Activated naive CD4-positive, alpha-beta T cell treated with anti-CD3 and anti-CD28 coated beads for 36 hours (primary cell): Measurements from ENCODE around the gene NIT1. TPM values are rescaled to one million over a fixed set of nuclear protein-coding genes. Genes with fewer than 3 reads are reported as not detected.

Experiments
- CTCF ChIA-PET: fragments of 350-600 bp; sonication (Branson Sonifier 250); formaldehyde crosslinking; loops from one replicate; lab custom pipeline; 2021; ENCODE audit warnings: antibody characterized with exemption; lab: Charles Lee
- DNase-seq: peaks from one replicate; pipeline ENCODE4 v3.0.0-alpha.2; 2020
- H3K27ac Mint-ChIP-seq: one replicate; pipeline ENCODE4 v1.8.0; 2021; ENCODE audit warnings: mild to moderate bottlenecking, mixed read lengths
- H3K27me3 Mint-ChIP-seq: one replicate; pipeline ENCODE4 v1.8.0; 2021; ENCODE audit warnings: low read depth, mixed read lengths
- H3K36me3 Mint-ChIP-seq: one replicate; pipeline ENCODE4 v1.8.0; 2021; ENCODE audit warnings: low read depth, mixed read lengths
- H3K4me1 Mint-ChIP-seq: one replicate; pipeline ENCODE4 v1.8.0; 2021; ENCODE audit warnings: low read depth, mixed read lengths
- H3K4me3 Mint-ChIP-seq: one replicate; pipeline ENCODE4 v1.8.0; 2021; ENCODE audit warnings: mild to moderate bottlenecking, moderate library complexity, mixed read lengths
- H3K9me3 Mint-ChIP-seq: one replicate; pipeline ENCODE4 v1.8.0; 2021; ENCODE audit warnings: mixed read lengths
- intact Hi-C: fragments of 100-400 bp; cut with micrococcal nuclease; formaldehyde crosslinking; loops from one replicate; pipeline ENCODE4 v1.15.1; 2023
- total RNA-seq, 2 experiments: library from RNA; stranded (reverse); gene quantifications; one replicate each; pipeline ENCODE4 v1.2.3, GENCODE V29; 2021

Gene NIT1
- total RNA-seq, result 10 to 100 TPM; 59.1 to 63.1 TPM

DNA sequence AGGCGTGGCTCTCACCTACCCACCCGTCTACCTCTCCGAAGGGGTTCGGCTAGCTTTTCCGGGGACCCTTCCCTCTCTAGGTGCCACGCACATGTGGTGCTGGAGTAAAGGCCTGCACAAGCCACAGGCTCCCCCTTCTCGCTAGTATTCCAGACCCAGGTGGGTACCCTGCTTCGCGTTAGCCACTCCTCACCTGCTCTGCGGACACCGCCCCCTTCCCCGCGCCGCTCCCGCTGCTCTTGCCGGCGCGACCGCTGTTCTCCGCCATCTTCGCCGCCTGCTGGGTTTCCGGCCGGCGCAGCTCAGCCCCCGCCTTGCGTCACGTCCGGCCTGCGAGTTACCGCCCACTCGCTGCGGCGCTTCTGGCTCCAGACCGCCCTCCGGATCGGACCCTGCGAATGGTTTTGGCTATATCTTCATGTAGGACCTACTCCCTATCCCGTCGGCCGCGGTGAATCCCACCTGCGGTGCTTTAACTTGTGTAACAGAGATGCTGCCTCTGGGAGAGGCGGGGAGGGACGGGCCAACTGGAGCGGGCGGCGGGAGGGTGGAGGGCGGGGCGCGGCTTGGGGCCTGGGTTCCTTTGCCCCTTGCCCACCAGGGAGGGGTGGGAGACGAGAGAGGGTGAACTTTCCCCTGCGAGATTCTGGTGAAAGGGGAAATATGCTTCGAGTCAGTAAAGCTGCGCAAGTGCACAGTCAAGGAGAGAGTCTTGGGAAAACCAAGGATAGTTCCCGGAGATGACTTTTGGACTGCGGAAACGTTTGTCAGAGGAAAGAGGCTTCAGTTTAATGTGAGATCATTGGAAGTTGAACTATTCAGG lies at the start of gene NIT1, which contains the start of gene PFDN2:
Gene NIT1 (plus strand): TSS at position 347 of the 823 bp plus-strand sequence. CDS start 72 bp downstream, at position 419.
Gene PFDN2 (minus strand): TSS at position 279 of the 823 bp plus-strand sequence. CDS start 11 bp downstream, at position 268.
- H3K4me1 Mint-ChIP-seq, result peaks cover 77% of the 10 kb centered on the region

GRCh38 chr1:161068306-161069234 lies 49.3 kb upstream of the NIT1 start:
- peaks cover 1% of the 10 kb centered on the region for H3K9me3 Mint-ChIP-seq
- no peaks in the 10 kb centered on the region for H3K27me3 Mint-ChIP-seq
- peak overlapping the region; percentile 97 for H3K27ac Mint-ChIP-seq
- peak; percentile 94 for DNase-seq
- peaks cover 22% of the 10 kb centered on the region for H3K36me3 Mint-ChIP-seq
- intact Hi-C loops, result loop anchor here (1.0 to 5.0 kb wide), 8 partner anchors 23 to 319 kb away; partner anchors contain the start of genes DEDD, F11R, USF1 and USP21
- CTCF ChIA-PET, result interaction anchor here (0.5 to 8.9 kb wide), 8 partner anchors 9 to 271 kb away, joined by 3 to 221 read pairs (median 5); partner anchors contain the start of gene KLHDC9
- peak overlapping the region; percentile 95 for H3K4me3 Mint-ChIP-seq
- H3K4me1 Mint-ChIP-seq, result peaks cover 58% of the 10 kb centered on the region

More for the DNA sequence above, at the start of gene NIT1, which contains the start of gene PFDN2:
- intact Hi-C loops, result no loop called here
- no peaks in the 10 kb centered on the region for H3K27me3 Mint-ChIP-seq
- peaks cover 52% of the 10 kb centered on the region for H3K36me3 Mint-ChIP-seq
- H3K27ac Mint-ChIP-seq, result peak within 1 kb of the TSS; percentile 88
- H3K9me3 Mint-ChIP-seq, result no peaks in the 10 kb centered on the region
- peak within 1 kb of the TSS; percentile 92 for H3K4me3 Mint-ChIP-seq
- DNase-seq, result peak; percentile 90
- CTCF ChIA-PET, result interaction anchor here (0.6 to 1.4 kb wide), 5 partner anchors 13 to 48 kb away, joined by 3 to 8 read pairs (median 3); partner anchors contain the start of genes ARHGAP30 and PPOX

GRCh38 chr1:161069241-161069640 lies 48.7 kb upstream of the NIT1 start:
- peak overlapping the region; percentile 95 for H3K4me3 Mint-ChIP-seq
- H3K27me3 Mint-ChIP-seq, result no peaks in the 10 kb centered on the region
- H3K4me1 Mint-ChIP-seq, result peaks cover 51% of the 10 kb centered on the region

DNA sequence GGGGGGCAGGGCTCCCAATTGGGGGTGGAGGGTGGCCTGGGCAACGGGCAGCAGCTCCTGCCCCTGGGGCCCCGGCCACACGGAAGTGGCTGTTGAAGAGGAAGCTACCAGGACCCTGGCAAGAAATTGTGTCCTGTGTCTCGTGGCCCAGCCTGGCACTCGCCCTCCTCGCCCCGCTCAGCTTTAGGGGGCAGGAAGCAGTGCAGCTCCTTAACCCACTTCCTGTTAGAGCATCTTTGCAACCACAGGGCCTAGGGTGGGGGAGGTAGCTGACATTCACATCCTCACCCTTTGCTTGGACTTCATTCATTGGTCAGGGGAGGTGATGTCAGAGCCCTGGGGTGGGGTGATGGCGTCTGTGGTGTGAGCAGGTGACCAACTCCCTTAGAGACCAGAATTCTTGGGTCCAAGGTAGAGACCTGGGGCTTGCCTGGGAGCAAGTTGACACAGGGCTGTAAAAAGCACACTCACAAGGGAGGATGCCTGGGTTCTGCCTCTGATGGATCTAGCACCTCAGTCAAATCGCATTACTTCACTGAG lies 48.1 kb upstream of the NIT1 start, which contains the start of gene ARHGAP30:
Gene ARHGAP30 (minus strand): TSS at position 161 of the 540 bp plus-strand sequence. CDS start 267 bp downstream, outside the sequence.
- intact Hi-C loops, result loop anchor here (1.0 to 5.0 kb wide), 9 partner anchors 22 to 318 kb away; partner anchors contain the start of genes DEDD, F11R, UFC1 and USP21
- H3K4me3 Mint-ChIP-seq, result peak within 1 kb of the TSS; percentile 95
- DNase-seq, result peak; percentile 96
- H3K27ac Mint-ChIP-seq, result peak within 1 kb of the TSS; percentile 97
- peaks cover 46% of the 10 kb centered on the region for H3K4me1 Mint-ChIP-seq
- CTCF ChIA-PET, result interaction anchor here (0.7 to 8.9 kb wide), 13 partner anchors 9 to 80 kb away, joined by 3 to 221 read pairs (median 8); partner anchors contain the start of genes KLHDC9, NIT1, PFDN2 and USF1
- peaks cover 1% of the 10 kb centered on the region for H3K9me3 Mint-ChIP-seq
- no peaks in the 10 kb centered on the region for H3K27me3 Mint-ChIP-seq
- peaks cover 14% of the 10 kb centered on the region for H3K36me3 Mint-ChIP-seq

More at GRCh38 chr1:161069241-161069640, 48.7 kb upstream of the NIT1 start:
- CTCF ChIA-PET, result interaction anchor here (1.6 to 8.9 kb wide), 7 partner anchors 9 to 79 kb away, joined by 5 to 221 read pairs (median 10); partner anchors contain the start of genes KLHDC9 and USF1
- H3K9me3 Mint-ChIP-seq, result peaks cover 1% of the 10 kb centered on the region
- intact Hi-C loops, result loop anchor here (1.0 to 5.0 kb wide), 6 partner anchors 48 to 318 kb away; partner anchors contain the start of genes DEDD, F11R and USP21
- H3K27ac Mint-ChIP-seq, result peak overlapping the region; percentile 97
- DNase-seq, result peak; percentile 35
- H3K36me3 Mint-ChIP-seq, result peaks cover 19% of the 10 kb centered on the region

DNA sequence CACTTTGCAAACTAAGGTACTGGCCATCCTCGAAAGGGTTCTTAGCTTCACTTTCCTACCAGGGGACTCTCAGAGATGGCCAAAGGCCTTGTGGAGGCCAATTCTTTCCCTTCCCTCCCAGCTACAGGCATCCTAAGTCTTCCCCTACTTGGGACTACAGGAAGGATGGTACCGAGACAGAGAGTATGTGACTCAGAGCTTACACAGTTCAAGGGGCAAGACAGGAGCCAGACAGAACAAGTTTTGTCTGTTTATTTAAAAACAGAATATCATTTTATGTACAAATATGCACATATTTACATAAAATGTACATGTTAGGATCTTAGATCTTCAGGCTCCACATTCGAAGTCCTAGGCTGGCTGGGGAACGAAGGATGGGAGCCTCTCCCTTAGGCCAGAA lies 47.1 kb upstream of the NIT1 start:
- Mint-ChIP-seq H3K27ac (peak overlapping the region; percentile 97), H3K4me1 (peaks cover 39% of the 10 kb centered on the region), H3K9me3 (peaks cover 1% of the 10 kb centered on the region), H3K36me3 (peaks cover 14% of the 10 kb centered on the region), H3K27me3 (no peaks in the 10 kb centered on the region), H3K4me3 (no peak overlapping the region)
- CTCF ChIA-PET, result interaction anchor here (0.6 to 8.9 kb wide), 18 partner anchors 8 to 312 kb away, joined by 3 to 221 read pairs (median 6); partner anchors contain the start of genes KLHDC9, NIT1, PFDN2 and USF1
- intact Hi-C loops, result loop anchor here (1.0 kb wide), 3 partner anchors 22 to 83 kb away; partner anchors contain the start of gene UFC1
- DNase-seq, result no peak

DNA sequence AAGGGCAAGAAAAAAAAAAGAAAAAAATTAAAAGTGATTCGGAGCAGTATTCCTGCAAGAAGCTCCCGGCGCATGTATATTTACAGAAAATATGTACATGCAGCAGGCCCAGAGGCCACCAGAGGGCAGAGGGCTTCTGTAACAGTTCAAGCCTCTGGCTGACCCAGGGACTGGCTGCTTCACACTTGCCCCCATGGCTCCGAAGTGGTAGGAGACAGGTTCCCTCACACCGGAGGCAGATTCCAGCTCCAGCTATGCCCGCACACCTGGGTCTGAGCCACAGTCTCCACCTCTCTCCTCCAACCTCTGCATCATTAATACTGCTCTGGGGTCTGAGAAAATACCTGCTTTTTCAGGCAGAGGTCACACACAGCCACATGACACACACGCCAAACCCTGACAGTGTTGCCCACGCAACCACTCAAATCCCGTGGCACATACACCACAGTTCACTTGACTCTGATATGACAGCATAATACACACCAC lies 46.0 kb upstream of the NIT1 start:
- Mint-ChIP-seq H3K4me3 (no peak overlapping the region), H3K4me1 (peaks cover 29% of the 10 kb centered on the region), H3K36me3 (peaks cover 8% of the 10 kb centered on the region), H3K27me3 (no peaks in the 10 kb centered on the region), H3K9me3 (peaks cover 1% of the 10 kb centered on the region), H3K27ac (no peak overlapping the region)
- CTCF ChIA-PET, result interaction anchor here (0.7 to 8.9 kb wide), 8 partner anchors 10 to 67 kb away, joined by 3 to 221 read pairs (median 7); partner anchors contain the start of genes KLHDC9, NIT1 and PFDN2
- intact Hi-C loops, result no loop called here
- peak; percentile 72 for DNase-seq

DNA sequence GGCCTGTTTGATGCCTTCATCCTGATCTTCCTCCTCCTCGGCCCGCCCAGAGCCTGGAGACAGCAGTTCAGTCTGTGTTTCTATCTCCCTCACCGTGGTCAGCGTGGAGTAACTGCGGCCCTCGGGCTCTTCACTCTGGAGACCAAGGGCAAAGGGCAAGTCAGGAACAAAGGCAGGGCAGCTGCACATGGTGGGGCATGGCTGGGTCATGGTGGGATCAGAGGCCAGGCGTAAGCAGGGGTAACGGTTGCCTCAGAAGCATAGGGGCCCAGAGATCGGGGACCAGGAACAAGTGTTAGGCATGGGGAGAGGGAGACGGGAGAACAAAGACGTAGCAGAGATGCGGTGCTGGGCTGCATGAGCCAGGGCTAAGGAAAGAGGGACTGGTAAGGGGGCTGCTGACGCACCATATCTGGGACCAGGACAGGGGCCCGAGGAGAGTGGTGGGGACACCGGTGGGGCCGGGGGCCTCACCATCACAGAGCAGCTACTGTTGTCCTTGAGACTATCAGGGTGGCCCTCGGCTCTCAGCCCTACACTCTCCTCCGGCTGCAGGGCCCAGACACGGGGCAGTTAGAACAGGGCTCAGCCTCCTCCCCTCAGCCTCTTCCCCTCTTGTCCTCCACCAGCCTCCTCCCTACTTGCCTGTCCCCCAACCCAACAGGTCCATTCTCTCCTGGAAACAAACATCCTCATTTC lies 45.0 kb upstream of the NIT1 start:
- intact Hi-C loops, result no loop called here
- Mint-ChIP-seq H3K4me3 (no peak overlapping the region), H3K9me3 (peaks cover 1% of the 10 kb centered on the region), H3K27me3 (no peaks in the 10 kb centered on the region), H3K4me1 (peaks cover 22% of the 10 kb centered on the region), H3K36me3 (peaks cover 7% of the 10 kb centered on the region), H3K27ac (no peak overlapping the region)
- CTCF ChIA-PET, result interaction anchor here (1.0 to 8.9 kb wide), 3 partner anchors 17 to 31 kb away, joined by 3 to 221 read pairs (median 6); partner anchors contain the start of gene KLHDC9
- DNase-seq, result no peak

DNA sequence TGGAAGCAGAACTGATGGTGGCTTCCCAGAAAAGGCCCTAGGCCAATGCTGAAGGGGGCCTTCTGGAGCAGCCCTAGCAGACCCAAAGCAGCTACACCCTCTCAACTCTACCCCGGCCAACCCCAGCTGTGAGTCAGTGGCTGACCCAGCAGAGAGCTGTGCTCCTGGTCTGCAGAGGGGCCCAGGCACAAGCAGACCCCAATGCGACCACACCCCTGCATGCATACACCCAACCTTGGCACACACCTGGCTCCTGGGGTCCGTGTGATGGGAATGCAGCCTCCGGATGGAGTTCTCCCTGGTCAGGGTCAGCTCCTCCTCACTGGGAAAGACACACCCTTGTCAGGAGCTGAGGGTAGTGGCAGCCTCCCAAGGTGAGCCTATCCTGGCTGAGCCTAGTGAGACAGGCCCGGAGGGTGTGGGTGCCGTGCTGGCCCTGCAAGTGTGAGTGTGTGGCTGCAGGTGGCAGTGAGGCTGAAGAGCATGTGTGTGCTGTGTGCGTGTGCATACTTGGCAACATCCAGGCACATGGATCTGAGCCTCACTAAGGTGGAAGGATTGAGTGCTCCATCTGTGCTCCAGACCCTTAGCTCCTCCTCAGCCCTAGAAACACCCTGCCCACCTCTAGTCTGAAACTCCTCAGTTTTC lies 44.3 kb upstream of the NIT1 start:
- peaks cover 22% of the 10 kb centered on the region for H3K4me1 Mint-ChIP-seq
- H3K9me3 Mint-ChIP-seq, result peaks cover 1% of the 10 kb centered on the region
- H3K36me3 Mint-ChIP-seq, result peaks cover 7% of the 10 kb centered on the region
- no peak overlapping the region for H3K4me3 Mint-ChIP-seq
- no peak for DNase-seq
- no peak overlapping the region for H3K27ac Mint-ChIP-seq
- CTCF ChIA-PET, result interaction anchor here (0.7 to 8.9 kb wide), 3 partner anchors 11 to 67 kb away, joined by 3 to 221 read pairs (median 3); partner anchors contain the start of gene KLHDC9
- no peaks in the 10 kb centered on the region for H3K27me3 Mint-ChIP-seq
- intact Hi-C loops, result no loop called here

DNA sequence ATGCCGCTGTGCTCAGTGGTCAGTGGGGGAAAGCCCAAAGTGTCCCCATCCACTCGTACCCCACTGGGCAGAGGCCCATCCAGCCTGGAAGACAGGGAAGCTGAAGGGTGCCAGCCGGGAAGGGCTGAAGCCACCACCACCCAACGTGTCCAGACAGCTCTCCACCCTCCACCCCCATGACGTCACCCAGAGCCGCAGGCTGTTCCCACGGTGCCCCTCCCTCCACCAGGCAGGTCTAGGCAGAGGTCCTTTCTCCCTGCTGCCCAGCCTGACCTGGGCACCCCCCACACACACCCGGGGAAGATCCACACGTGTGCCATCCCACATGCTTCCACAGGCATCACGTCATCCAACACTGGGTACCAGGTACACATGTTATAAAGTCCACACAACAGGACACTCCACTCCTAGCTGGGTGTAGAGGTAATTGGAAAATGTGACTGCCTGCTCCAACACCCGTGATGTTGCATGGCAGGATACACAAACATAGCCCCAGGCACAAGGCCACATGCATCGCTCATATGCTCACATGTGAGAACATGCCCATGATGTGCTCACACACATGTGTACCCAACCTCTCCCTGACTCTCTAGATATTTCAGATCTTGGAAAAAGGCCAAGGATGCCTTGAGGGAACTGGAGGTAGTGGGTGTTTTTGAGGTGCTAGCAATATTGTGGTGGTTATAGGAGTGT lies 43.1 kb upstream of the NIT1 start:
- H3K9me3 Mint-ChIP-seq, result peaks cover 1% of the 10 kb centered on the region
- no peak overlapping the region for H3K4me3 Mint-ChIP-seq
- DNase-seq, result no peak
- CTCF ChIA-PET, result interaction anchor here (8.9 kb wide), 1 partner anchor 22 kb away, joined by 221 read pairs; the partner anchor contains the start of gene KLHDC9
- intact Hi-C loops, result no loop called here
- no peaks in the 10 kb centered on the region for H3K36me3 Mint-ChIP-seq
- H3K27me3 Mint-ChIP-seq, result no peaks in the 10 kb centered on the region
- peaks cover 22% of the 10 kb centered on the region for H3K4me1 Mint-ChIP-seq
- H3K27ac Mint-ChIP-seq, result peak overlapping the region; percentile 54
